SK-N-SH (cell line): Measurements from ENCODE around the gene OPCML.

Experiments
- EZH2phosphoT487 ChIP-seq: fragments of 200-600 bp; sonication (generic); IDR thresholded peaks from 2 replicates; pipeline ENCODE4 v1.6.1; 2017; ENCODE audit warnings: low read depth, mixed run types, mild to moderate bottlenecking, antibody characterized with exemption, moderate library complexity, borderline replicate concordance
- FOXM1 ChIP-seq: IDR thresholded peaks from 2 replicates; pipeline ENCODE4 v1.4.0; 2012; ENCODE audit warnings: low read depth, mild to moderate bottlenecking
- JUND ChIP-seq: IDR thresholded peaks from 2 replicates; pipeline ENCODE4 v1.4.0; 2012
- POLR2AphosphoS5 ChIP-seq: IDR thresholded peaks from 2 replicates; pipeline ENCODE4 v1.6.1; 2012; ENCODE audit warnings: low read depth, low read length
- RXRA ChIP-seq: IDR thresholded peaks from 2 replicates; pipeline ENCODE4 v1.4.0; 2012; ENCODE audit warnings: low read depth, mild to moderate bottlenecking, borderline replicate concordance
- YY1 ChIP-seq: IDR thresholded peaks from 2 replicates; pipeline ENCODE4 v1.4.0; 2012; ENCODE audit warnings: low read depth, mild to moderate bottlenecking
- TF ChIP-seq, protein P1 (sequence below): fragments of 200-600 bp; sonication (generic); IDR thresholded peaks from 2 replicates; pipeline ENCODE4 v1.6.1; 2017; ENCODE audit warnings: antibody characterized with exemption, mild to moderate bottlenecking, moderate library complexity

DNA sequence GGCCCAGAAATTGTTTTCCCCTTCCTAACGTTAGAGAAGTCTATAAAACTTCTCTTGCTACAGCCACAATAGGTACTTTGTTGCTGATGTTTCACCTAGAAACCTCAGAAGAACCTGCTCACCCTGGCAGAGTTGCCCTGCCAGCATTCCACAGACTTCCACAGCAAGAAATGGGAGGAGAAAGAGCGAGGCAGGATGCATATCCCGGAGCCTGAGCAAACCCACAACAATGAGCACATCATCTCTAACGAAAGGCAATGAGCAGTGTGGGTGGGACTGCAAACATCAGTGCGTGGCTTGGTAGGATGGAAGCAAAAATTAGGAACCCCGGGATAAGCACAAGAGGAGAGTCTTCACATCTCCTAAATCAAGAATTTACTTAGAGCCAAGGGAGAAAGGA, 892.3 kb downstream of the OPCML start:
- TF ChIP-seq JUND = no peak
- TF ChIP-seq YY1 = no peak
- no peak for TF ChIP-seq POLR2AphosphoS5
- TF ChIP-seq, protein P1, sequence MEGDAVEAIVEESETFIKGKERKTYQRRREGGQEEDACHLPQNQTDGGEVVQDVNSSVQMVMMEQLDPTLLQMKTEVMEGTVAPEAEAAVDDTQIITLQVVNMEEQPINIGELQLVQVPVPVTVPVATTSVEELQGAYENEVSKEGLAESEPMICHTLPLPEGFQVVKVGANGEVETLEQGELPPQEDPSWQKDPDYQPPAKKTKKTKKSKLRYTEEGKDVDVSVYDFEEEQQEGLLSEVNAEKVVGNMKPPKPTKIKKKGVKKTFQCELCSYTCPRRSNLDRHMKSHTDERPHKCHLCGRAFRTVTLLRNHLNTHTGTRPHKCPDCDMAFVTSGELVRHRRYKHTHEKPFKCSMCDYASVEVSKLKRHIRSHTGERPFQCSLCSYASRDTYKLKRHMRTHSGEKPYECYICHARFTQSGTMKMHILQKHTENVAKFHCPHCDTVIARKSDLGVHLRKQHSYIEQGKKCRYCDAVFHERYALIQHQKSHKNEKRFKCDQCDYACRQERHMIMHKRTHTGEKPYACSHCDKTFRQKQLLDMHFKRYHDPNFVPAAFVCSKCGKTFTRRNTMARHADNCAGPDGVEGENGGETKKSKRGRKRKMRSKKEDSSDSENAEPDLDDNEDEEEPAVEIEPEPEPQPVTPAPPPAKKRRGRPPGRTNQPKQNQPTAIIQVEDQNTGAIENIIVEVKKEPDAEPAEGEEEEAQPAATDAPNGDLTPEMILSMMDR = no peak
- TF ChIP-seq RXRA = no peak
- TF ChIP-seq FOXM1 = no peak
- no peak for TF ChIP-seq EZH2phosphoT487
